Prostate gland (tissue), 2 donors: Measurements from ENCODE around the gene TP53BP1.

Source experiments
- POLR2A ChIP-seq: fragments of 450-650 bp; IDR thresholded peaks from one replicate; pipeline ENCODE4 v1.6.1; 2016; ENCODE audit warnings: antibody characterized with exemption, mild to moderate bottlenecking
- POLR2AphosphoS5 ChIP-seq: sonication (generic); formaldehyde crosslinking; IDR thresholded peaks from one replicate; pipeline ENCODE4 v1.6.1; 2017; ENCODE audit warnings: antibody characterized with exemption
- TF ChIP-seq, protein P1 (sequence below), 4 experiments: fragments of 200-600 bp in 2 of 4; fragments of 450-650 bp in 2 of 4; sonication (generic) in 2 of 4; IDR thresholded peaks; 1 replicate in 3 of 4; 2 replicates in 1 of 4; pipeline ENCODE4 v1.5.1; 2016 to 2019; ENCODE audit warnings: antibody characterized with exemption in 4 of 4, mild to moderate bottlenecking in 2 of 4, moderate library complexity in 2 of 4

- TF ChIP-seq POLR2AphosphoS5 (no peak), POLR2A (no peak)
- TF ChIP-seq, protein P1, sequence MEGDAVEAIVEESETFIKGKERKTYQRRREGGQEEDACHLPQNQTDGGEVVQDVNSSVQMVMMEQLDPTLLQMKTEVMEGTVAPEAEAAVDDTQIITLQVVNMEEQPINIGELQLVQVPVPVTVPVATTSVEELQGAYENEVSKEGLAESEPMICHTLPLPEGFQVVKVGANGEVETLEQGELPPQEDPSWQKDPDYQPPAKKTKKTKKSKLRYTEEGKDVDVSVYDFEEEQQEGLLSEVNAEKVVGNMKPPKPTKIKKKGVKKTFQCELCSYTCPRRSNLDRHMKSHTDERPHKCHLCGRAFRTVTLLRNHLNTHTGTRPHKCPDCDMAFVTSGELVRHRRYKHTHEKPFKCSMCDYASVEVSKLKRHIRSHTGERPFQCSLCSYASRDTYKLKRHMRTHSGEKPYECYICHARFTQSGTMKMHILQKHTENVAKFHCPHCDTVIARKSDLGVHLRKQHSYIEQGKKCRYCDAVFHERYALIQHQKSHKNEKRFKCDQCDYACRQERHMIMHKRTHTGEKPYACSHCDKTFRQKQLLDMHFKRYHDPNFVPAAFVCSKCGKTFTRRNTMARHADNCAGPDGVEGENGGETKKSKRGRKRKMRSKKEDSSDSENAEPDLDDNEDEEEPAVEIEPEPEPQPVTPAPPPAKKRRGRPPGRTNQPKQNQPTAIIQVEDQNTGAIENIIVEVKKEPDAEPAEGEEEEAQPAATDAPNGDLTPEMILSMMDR (IDR thresholded peaks at IDR 0.05), result no peak
These were observed 34.3 kb upstream of the TP53BP1 start for GRCh38 chr15:43527016-43527801.
